IMR-90 (cell line): Measurements from ENCODE around the gene MYO3B. TPM values are rescaled to one million over a fixed set of nuclear protein-coding genes. Genes with fewer than 3 reads are reported as not detected.
A peak's percentile ranks its signal among the peaks of the same experiment; 100 is the strongest.

Source experiments
- ATAC-seq: fragments of 200-7000 bp; cut with Tn5 transposase; 2 replicates; pipeline ENCODE4 v1.9.1; 2020; ENCODE audit warnings: low read depth, mild to moderate bottlenecking, moderate library complexity
- BruUV-seq: library from RNA; stranded (reverse); fragments of 400-500 nt; replicated peaks from 2 replicates; lab custom pipeline; 2021; lab: Mats Ljungman, UMichigan
- CTCF ChIA-PET: fragments of 300-600 bp; formaldehyde crosslinking; extraction: SDS; loops from one replicate; lab custom pipeline; 2021; ENCODE audit warnings: antibody characterized with exemption; lab: Yijun Ruan, JAX
- POLR2A ChIA-PET: fragments of 300-600 bp; sonication (Branson Sonifier 250); formaldehyde crosslinking; loops from one replicate; lab custom pipeline; 2022; ENCODE audit warnings: antibody characterized with exemption; ENCODE audit not compliant: unreplicated experiment; lab: Charles Lee
- DNase-seq: peaks from one replicate; pipeline ENCODE4 v3.0.0; 2013
- H2AFZ ChIP-seq: replicated peaks from 2 replicates; pipeline ENCODE3; 2013; ENCODE audit warnings: low read length, mild to moderate bottlenecking; ENCODE audit not compliant: poor library complexity
- H2AK5ac ChIP-seq: 2 replicates; pipeline ENCODE4 v1.6.1; 2013; ENCODE audit warnings: low read depth, low read length, inconsistent platforms
- H2AK9ac ChIP-seq: replicated peaks from 2 replicates; pipeline ENCODE3; 2013; ENCODE audit warnings: mild to moderate bottlenecking, low read depth, low read length, moderate library complexity; ENCODE audit not compliant: poor library complexity
- H2BK120ac ChIP-seq: 2 replicates; pipeline ENCODE4 v1.6.1; 2013; ENCODE audit warnings: low read depth, low read length, inconsistent platforms
- H2BK15ac ChIP-seq: 3 replicates; pipeline ENCODE4 v1.6.1; 2013; ENCODE audit warnings: low read depth, low read length, inconsistent platforms
- H2BK20ac ChIP-seq: 2 replicates; pipeline ENCODE4 v1.6.1; 2013; ENCODE audit warnings: low read depth, mild to moderate bottlenecking, inconsistent platforms, low read length, moderate library complexity
- H2BK5ac ChIP-seq: 2 replicates; pipeline ENCODE4 v1.6.1; 2013; ENCODE audit warnings: mild to moderate bottlenecking, low read depth, low read length, inconsistent platforms; ENCODE audit not compliant: poor library complexity, severe bottlenecking
- H3K14ac ChIP-seq: replicated peaks from 2 replicates; pipeline ENCODE4 v1.6.1; 2013; ENCODE audit warnings: low read depth, low read length, inconsistent platforms
- H3K18ac ChIP-seq: 2 replicates; pipeline ENCODE4 v1.6.1; 2013; ENCODE audit warnings: low read depth, low read length, control low read depth
- H3K23ac ChIP-seq: 2 replicates; pipeline ENCODE4 v1.6.1; 2013; ENCODE audit warnings: low read depth, low read length, inconsistent platforms
- H3K27ac ChIP-seq: 2 replicates; pipeline ENCODE4 v1.5.1; 2013; ENCODE audit warnings: mild to moderate bottlenecking, control low read depth, low read length; ENCODE audit not compliant: insufficient read depth
- H3K27me3 ChIP-seq: 2 replicates; pipeline ENCODE4 v1.6.1; 2013; ENCODE audit warnings: low read length; ENCODE audit not compliant: control insufficient read depth, insufficient read depth
- H3K36me3 ChIP-seq: 2 replicates; pipeline ENCODE4 v1.6.1; 2013; ENCODE audit warnings: low read length, mixed read lengths; ENCODE audit not compliant: control insufficient read depth, insufficient read depth
- H3K4ac ChIP-seq: 2 replicates; pipeline ENCODE4 v1.6.1; 2013; ENCODE audit warnings: low read depth, low read length, inconsistent platforms
- H3K4me1 ChIP-seq: 2 replicates; pipeline ENCODE4 v1.6.1; 2013; ENCODE audit warnings: low read length, mixed read lengths; ENCODE audit not compliant: control insufficient read depth, insufficient read depth
- H3K4me2 ChIP-seq: 2 replicates; pipeline ENCODE4 v1.6.1; 2013; ENCODE audit warnings: low read depth, mild to moderate bottlenecking, control low read depth, low read length, moderate library complexity
- H3K4me3 ChIP-seq: 2 replicates; pipeline ENCODE4 v1.5.1; 2013; ENCODE audit warnings: low read depth, mild to moderate bottlenecking, control low read depth, low read length, moderate library complexity; ENCODE audit not compliant: insufficient read depth
- H3K56ac ChIP-seq: 2 replicates; pipeline ENCODE4 v1.6.1; 2013; ENCODE audit warnings: low read length, inconsistent platforms; ENCODE audit not compliant: insufficient read depth; ENCODE audit errors: extremely low read depth
- H3K79me1 ChIP-seq, 2 experiments: 2 replicates each; pipeline ENCODE4 v1.6.1; 2013; ENCODE audit warnings: low read length in 2 of 2, inconsistent platforms in 1 of 2, low read depth in 1 of 2
- H3K9ac ChIP-seq: 2 replicates; pipeline ENCODE4 v1.6.1; 2013; ENCODE audit warnings: low read depth, low read length, control low read depth
- H3K9me1 ChIP-seq: 2 replicates; pipeline ENCODE4 v1.6.1; 2013; ENCODE audit warnings: low read length, inconsistent platforms; ENCODE audit not compliant: insufficient read depth
- H3K9me3 ChIP-seq: 2 replicates; pipeline ENCODE4 v1.6.1; 2013; ENCODE audit warnings: low read length; ENCODE audit not compliant: control insufficient read depth, insufficient read depth
- H4K20me1 ChIP-seq: 2 replicates; pipeline ENCODE4 v1.6.1; 2013; ENCODE audit warnings: low read length, inconsistent platforms; ENCODE audit not compliant: insufficient read depth
- H4K5ac ChIP-seq: 2 replicates; pipeline ENCODE4 v1.6.1; 2013; ENCODE audit warnings: mild to moderate bottlenecking, low read depth, low read length, control low read depth
- H4K8ac ChIP-seq, 2 experiments: 2 replicates each; pipeline ENCODE4 v1.6.1; 2013; ENCODE audit warnings: low read depth in 2 of 2, low read length in 2 of 2, control low read depth in 1 of 2, inconsistent platforms in 1 of 2
- H4K91ac ChIP-seq: 2 replicates; pipeline ENCODE4 v1.6.1; 2013; ENCODE audit warnings: low read depth, low read length, inconsistent platforms; ENCODE audit not compliant: insufficient read depth
- CHD1 ChIP-seq: IDR thresholded peaks from 2 replicates; pipeline ENCODE4 v1.6.1; 2012; ENCODE audit warnings: low read depth, low read length, improper control_type of control experiment
- MAFK ChIP-seq: IDR thresholded peaks from 2 replicates; pipeline ENCODE4 v1.6.1; 2012; ENCODE audit warnings: low read depth, low read length, improper control_type of control experiment
- WGBS, 2 experiments: methylation state at CpG; one replicate each; pipeline versions ENCODE4 v1.1.5 to v1.1.7; 2013; ENCODE audit warnings: missing lambda C conversion rate in 2 of 2; ENCODE audit not compliant: insufficient read length in 1 of 2; ENCODE audit errors: extremely low coverage in 2 of 2; 5-methylcytosine and 5-hydroxymethylcytosine counted together
- dilution Hi-C: fragments of 300-500 bp; cut with HindIII; formaldehyde crosslinking; loops from one replicate; pipeline ENCODE4 v1.14.3; 2018; ENCODE audit warnings: low sequenced_read_pairs; ENCODE audit not compliant: unreplicated experiment
- in situ Hi-C: fragments of 300-500 bp; cut with MboI; formaldehyde crosslinking; loops from 3 replicates; pipeline ENCODE4 v1.14.3; 2019; ENCODE audit warnings: low sequenced_read_pairs, inconsistent platforms, mixed read lengths
- intact Hi-C: fragments of 100-400 bp; cut with micrococcal nuclease; formaldehyde crosslinking; loops from 2 replicates; pipeline ENCODE4 v1.10.0; 2022
- polyA plus RNA-seq, 3 experiments: library from polyadenylated mRNA; depleted of rRNA; stranded (reverse); fragments of >200 nt; gene quantifications; 2 replicates each; pipeline ENCODE4 v1.2.3, GENCODE V29; 2012; ENCODE audit warnings: low replicate concordance in 1 of 3
- total RNA-seq: library from RNA; depleted of rRNA; stranded (reverse); fragments of >200 nt; gene quantifications from 2 replicates; pipeline ENCODE4 v1.2.3, GENCODE V29; 2012

The MYO3B gene
- total and polyA plus RNA-seq, 2 of the 4 experiments (the other 2 are of a cell fraction): 0.02 TPM; not detected in 1

DNA sequence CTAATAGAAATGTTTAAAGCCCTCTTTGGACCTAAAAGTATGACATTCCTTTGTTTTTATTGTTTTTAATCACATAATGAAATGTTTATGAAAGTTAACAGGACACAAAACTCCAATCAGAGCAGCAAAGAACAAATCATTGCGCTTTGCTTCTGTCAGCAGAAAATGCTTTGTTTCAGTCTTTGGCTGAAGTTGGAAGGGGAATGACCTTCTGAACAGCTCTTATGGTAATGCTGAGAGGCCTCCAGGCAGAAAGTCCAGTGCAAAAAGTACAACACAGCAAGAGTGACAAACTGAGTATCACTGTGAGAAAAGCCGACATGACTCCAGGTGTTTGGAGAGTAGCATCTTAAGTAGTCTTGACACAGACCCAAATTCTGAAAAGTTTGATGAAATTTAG is 389.5 kb downstream of the MYO3B start:
- Histone ChIP-seq H2BK20ac (no peak overlapping the region), H3K4me2 (no peak overlapping the region), H2BK5ac (no peak overlapping the region), H3K4me1 (no peaks in the 10 kb centered on the region), H2AFZ (no peak overlapping the region), H4K91ac (no peak overlapping the region), H4K5ac (no peak overlapping the region), H2AK5ac (no peak overlapping the region), H3K27ac (no peak overlapping the region), H3K56ac (no peak overlapping the region), H4K8ac (no peak overlapping the region), H3K36me3 (no peaks in the 10 kb centered on the region), H3K4me3 (no peak overlapping the region), H4K20me1 (no peaks in the 10 kb centered on the region), H3K9me1 (no peaks in the 10 kb centered on the region), H2BK120ac (no peak overlapping the region), H3K9ac (no peak overlapping the region), H2AK9ac (no peak overlapping the region), H3K9me3 (no peaks in the 10 kb centered on the region), H3K18ac (no peak overlapping the region), H3K79me1 (no peaks in the 10 kb centered on the region), H2BK15ac (no peak overlapping the region), H3K14ac (no peak overlapping the region), H3K27me3 (no peaks in the 10 kb centered on the region), H3K4ac (no peak overlapping the region), H3K23ac (no peak overlapping the region)
- ChIA-PET CTCF (no interaction called here), POLR2A (no interaction called here)
- in situ Hi-C loops (no loop called here), intact Hi-C loops (no loop called here), dilution Hi-C loops (no loop called here)
- DNase-seq (no peak), ATAC-seq (no peak)
- no peak for TF ChIP-seq CHD1
- 0 out of 2 replicates have a peak, but pooled peaks have one; percentile 34 for TF ChIP-seq MAFK
- no CpG with 5 or more reads among the region's 2 CpGs for WGBS, 2 experiments
- no TSS peak for BruUV-seq
